ENCODE measurements around the gene PDHX.
A peak's percentile ranks its signal among the peaks of the same experiment; 100 is the strongest.
"Not testable (repeated sequence)": the region's sequence is repeated elsewhere in the genome, so short reads cannot be mapped to it uniquely, and the experiment has no call there.

PDHX gene

DNA sequence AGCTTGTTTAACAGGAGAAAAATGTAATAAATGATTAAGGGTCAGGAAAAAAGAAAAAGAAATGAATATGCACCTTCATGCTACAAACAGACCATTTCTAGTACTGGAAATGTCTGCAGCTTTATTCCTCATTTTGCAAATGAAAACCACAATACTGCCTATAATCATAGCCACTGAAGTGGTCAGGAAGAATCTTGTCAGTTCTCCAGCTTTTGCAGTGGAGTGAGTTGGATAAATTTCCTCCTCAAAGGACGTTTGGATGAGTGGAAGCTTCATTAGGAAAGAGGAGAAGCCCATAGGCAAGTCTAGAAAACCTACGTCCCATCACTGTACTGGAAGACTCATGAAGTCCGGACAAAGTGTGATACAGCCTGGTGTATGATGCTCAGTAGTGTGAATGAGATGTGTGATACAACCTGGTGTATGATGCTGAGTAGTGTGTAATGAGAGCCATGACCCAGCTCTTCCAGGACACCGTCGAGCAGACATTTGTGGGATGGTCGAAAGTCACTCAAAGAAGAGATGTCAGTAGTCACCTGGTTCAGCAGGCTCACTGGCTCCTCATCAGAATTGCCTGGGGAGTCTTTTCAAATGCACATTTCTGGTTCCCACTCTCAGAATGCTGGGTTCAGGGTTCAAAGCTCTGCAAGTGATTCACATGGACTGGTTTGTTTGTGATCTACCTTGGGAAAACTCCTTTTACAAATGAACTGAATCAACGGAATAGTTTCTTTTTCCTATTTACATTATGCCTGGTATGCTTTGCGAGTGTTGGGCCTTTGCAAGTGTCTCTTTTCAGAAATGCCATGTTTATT lies 101.3 kb downstream of the PDHX start:
- DNase-seq (ENCODE audit: low spot score), result no peak

- no peak for DNase-seq (ENCODE audit: low spot score)
Observed at GRCh38 chr11:35021589-35021988, 105.2 kb downstream of the PDHX start.

GRCh38 chr11:35023940-35024339 lies 107.5 kb downstream of the PDHX start:
- not testable (repeated sequence) for DNase-seq (ENCODE audit: low spot score)

DNA sequence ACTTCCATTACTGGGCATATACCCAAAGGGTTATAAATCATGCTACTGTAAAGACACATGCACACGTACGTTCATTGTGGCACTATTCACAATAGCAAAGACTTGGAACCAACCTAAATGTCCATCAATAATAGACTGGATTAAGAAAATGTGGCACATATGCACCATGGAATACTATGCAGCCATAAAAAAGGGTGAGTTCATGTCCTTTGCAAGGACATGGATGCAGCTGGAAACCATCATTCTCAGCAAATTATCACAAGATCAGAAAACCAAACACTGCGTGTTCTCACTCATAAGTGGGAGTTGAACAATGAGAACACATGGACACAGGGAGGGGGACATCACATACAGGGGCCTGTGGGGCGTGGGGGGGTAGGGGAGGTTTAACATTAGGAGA lies 111.6 kb downstream of the PDHX start:
- DNase-seq (ENCODE audit: low spot score), result not testable (repeated sequence)

GRCh38 chr11:35029979-35030682 lies 113.7 kb downstream of the PDHX start:
- no peak for DNase-seq (ENCODE audit: low spot score)

DNA sequence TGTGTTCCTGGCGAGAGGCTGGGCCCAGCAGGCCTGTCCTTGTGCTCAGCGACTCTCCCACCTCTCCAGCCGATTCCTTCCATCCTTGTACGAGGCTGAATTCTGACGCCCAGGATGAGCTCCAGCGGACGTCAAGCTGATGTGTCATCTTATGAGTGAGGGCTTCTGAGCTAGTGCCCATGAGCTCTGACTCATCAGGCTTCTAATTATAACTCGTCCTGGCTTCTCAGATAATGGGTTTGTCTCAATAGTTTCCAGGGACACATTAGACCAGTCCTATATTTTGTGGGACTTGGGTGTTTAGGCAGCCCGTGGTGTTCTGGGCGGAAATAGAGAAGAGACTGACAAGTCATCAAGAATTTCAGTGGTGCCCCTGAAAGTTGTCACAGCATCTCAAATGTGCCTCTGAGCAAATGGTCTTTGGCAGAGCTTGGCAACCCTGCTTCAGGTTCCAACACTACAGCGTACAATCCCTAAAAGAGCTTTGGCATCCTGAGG lies 114.3 kb downstream of the PDHX start:
- DNase-seq (ENCODE audit: low spot score), result no peak

GRCh38 chr11:35031346-35031745 lies 114.9 kb downstream of the PDHX start:
- no peak for DNase-seq (ENCODE audit: low spot score)

DNA sequence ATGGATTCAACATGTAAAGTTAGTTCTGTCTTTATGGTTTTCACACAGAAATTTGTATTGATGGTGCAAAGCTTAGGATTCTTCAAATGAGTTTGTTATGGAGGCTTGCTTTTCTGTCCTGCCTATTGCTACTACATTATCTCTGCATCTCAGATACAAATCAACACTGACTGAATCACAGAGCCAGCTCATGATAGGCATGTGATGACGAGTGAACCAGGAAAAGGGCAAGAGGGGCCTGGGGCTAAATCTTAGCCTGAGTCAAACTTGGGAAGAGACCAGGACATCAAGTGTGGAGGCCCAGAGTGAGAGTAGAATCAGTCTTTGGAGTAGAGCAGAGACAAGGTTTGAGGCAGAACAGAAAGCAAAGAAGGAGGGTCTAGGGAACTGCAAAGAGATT lies 115.4 kb downstream of the PDHX start:
- no peak for DNase-seq (ENCODE audit: low spot score)

GRCh38 chr11:35033011-35033410 lies 116.6 kb downstream of the PDHX start:
- DNase-seq (ENCODE audit: low spot score), result no peak

- DNase-seq (ENCODE audit: low spot score), result no peak
Observed at GRCh38 chr11:35034401-35034800, 118.0 kb downstream of the PDHX start.

- no peak for DNase-seq (ENCODE audit: low spot score)
Observed at GRCh38 chr11:35035894-35036408, 119.5 kb downstream of the PDHX start.

- no peak for DNase-seq (ENCODE audit: low spot score)
Observed at GRCh38 chr11:35036639-35037038, 120.2 kb downstream of the PDHX start.

DNA sequence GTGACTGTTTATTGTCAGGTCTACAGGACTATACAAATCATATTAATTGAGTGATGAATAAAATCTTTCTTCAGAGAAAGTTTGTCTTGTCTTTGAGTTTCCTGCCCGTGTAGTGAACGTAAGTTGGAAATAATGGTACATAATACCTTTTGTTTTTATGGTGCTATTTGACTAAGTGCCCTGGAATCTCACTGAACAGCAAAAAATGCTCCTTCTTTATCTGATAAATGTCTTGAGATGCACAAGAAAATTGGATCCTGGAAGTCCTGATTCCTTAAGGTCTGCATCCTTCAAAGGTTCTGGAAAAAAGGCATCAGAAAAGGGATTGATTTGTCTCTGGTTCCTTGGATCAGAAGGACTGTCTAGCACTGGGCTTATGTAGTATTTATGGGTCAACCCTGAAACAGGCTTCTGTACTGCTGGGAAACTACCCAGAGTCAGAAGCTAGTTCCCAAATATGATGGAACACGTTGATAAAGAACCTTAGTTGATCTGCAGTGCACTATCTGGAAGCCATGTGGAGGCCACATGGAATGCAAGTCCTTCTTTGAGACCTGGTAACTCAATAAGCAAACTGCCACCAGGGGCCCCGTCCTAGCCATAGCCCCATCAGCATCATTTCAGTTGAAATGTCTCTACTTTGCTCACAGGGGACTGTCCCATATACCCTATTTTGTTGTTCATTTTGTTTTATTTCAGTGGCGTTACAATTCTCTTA lies 122.0 kb downstream of the PDHX start:
- DNase-seq (ENCODE audit: low spot score), result no peak

- no peak for DNase-seq (ENCODE audit: low spot score)
Observed at GRCh38 chr11:35039076-35039475, 122.7 kb downstream of the PDHX start.

GRCh38 chr11:35040221-35040942 lies 124.0 kb downstream of the PDHX start:
- no peak for DNase-seq (ENCODE audit: low spot score)

DNA sequence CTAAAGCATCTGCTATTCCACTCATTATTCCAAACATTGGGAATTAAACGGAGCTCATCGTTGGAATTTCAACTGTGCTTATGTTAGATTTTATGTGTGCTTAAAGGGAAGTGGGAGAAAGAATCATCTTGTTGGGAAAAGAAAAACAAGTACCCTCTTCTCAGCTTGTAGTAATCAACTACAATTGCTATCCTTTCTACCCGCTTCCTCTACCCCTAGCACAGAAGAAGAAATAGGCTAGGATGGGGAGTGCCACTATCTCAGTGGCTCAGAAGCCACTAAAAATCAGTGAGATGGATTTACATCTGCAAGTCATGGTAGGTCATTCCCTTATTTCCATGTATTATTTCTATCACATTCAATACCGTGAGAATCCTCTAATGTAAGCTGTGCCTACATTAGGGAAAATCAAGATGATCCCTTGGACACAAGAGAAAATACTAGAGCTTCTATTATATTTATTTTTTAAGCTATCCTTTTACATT lies 124.7 kb downstream of the PDHX start:
- DNase-seq (ENCODE audit: low spot score), result no peak

DNA sequence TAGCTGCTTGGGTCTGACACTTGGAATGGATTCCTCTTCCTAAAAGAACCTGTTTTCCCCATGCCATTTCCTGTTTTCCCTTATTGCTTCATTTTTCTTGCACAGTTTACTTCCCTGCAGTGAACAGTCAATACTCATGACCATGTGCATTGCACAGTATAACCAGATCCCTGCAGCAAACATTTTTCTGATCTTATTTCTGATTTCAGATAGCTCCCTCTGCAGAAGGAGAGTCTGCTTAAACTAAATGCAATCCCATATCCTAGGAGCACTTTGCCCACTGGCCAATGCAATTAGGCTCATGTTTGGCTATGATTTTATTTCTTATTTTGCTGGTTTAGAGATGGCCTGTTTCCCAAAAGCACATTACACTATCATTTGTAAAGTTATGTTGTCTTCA lies 125.8 kb downstream of the PDHX start:
- no peak for DNase-seq (ENCODE audit: low spot score)

DNA sequence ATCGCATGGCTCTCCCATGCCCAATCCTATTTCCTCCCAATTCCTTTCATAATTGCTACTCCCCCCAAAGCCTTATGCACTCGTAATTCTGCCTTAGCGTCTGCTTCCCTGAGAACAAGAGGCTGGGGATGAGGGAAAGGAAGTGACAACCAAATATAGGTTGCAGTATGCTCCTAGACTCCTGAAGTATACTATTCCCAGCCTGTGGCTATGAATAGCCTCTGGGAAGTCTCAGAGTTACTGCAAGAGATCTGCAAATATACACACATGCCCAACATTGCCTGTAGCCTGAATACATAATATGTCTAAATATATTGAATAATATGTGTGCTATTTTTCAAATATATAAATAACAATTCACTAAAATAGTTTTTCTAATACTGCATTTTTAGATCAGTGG lies 126.5 kb downstream of the PDHX start:
- DNase-seq (ENCODE audit: low spot score), result no peak

- peak; percentile 20 for DNase-seq (ENCODE audit: low spot score)
Observed at GRCh38 chr11:35043936-35044335, 127.5 kb downstream of the PDHX start.

DNA sequence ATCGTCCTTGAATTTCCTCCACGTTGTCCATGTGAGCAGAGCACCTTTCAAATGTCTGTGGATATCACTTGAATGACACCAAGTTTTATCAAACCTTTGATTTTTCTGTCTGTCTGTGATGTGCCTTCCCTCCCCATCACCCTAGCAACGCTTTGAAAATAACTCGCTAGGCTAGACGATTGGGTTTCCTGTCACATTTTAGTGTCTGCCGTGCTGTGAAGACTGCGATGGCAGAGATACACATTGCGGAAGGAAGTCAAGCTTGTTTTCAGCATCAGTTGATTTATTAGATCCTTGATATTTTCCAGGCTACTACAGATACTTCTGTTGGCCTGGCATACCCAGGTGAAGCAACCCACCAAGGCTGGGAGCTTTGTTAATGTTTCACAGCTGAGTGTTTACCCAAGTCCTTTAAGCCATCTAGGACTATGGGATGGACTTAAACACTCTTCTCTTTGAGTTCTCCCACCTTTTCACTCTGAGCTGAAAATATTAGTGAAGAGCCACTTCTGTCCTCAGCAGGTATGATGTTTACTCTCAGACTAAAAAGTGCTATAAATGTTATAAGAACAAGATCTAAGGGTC lies 128.9 kb downstream of the PDHX start:
- no peak for DNase-seq (ENCODE audit: low spot score)

All from NAMALWA (cell line).